ENCODE measurements around the gene IPCEF1. TPM values are rescaled to one million over a fixed set of nuclear protein-coding genes. Genes with fewer than 3 reads are reported as not detected.
"Not testable (repeated sequence)": the region's sequence is repeated elsewhere in the genome, so short reads cannot be mapped to it uniquely, and the experiment has no call there.

The IPCEF1 gene
- total and polyA plus RNA-seq, 2 experiments from 2014 or later: not detected

DNA sequence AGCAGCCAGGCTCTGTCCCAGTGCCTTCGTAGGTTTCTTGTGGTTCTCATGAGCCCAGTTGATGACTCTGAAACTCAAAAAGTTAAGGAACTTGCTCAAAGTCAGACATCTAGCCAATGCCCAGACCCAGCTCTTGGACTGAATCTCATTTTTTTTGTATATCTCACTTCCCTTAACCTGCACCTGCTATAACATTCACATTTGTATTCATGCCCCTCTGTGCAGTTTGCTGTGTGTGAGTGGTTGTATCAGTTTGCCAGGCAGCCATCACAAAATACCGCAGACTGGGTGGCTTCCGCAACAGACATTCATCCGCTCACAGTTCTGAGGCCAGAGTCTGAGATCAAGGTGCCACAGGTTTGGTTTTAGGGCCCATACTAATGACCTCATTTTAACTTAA is 49.9 kb downstream of the IPCEF1 start:
- no peaks in the 10 kb centered on the region for H3K27me3 ChIP-seq (replicated peaks; ENCODE audit: insufficient read depth)
- in situ Hi-C loops (cut with MboI): no loop called here
- TF ChIP-seq EZH2phosphoT487 (IDR thresholded peaks at IDR 0.05; ENCODE audit: insufficient read depth, low read depth) (no peak), EZH2 (IDR thresholded peaks at IDR 0.05; ENCODE audit: insufficient read depth, poor library complexity, severe bottlenecking) (no peak)
- no peak overlapping the region for H3K9ac ChIP-seq
- no peaks in the 10 kb centered on the region for H3F3A ChIP-seq (ENCODE audit: insufficient read depth)
- H3K79me2 ChIP-seq (ENCODE audit: insufficient read depth): no peaks in the 10 kb centered on the region
- H3K36me3 ChIP-seq (ENCODE audit: low read depth): no peaks in the 10 kb centered on the region
- H3K4me1 ChIP-seq (ENCODE audit: insufficient read depth): peaks cover 8% of the 10 kb centered on the region; the same call in 1 of the 2 replicates
- H3K4me2 ChIP-seq (ENCODE audit: unreplicated experiment): no peak overlapping the region
- no peaks in the 10 kb centered on the region for H3K9me3 ChIP-seq (ENCODE audit: low read depth)
- no peak overlapping the region for H3K27ac ChIP-seq
- H3K9me2 ChIP-seq (ENCODE audit: insufficient read depth): no peaks in the 10 kb centered on the region
- WGBS, 2 experiments (ENCODE audit: low coverage in 1 of 2, low lambda C conversion rate in 2 of 2, missing lambda C conversion rate in 2 of 2): 78 to 91% methylated on average over 4 of the region's 4 CpGs
- no peak overlapping the region for H2AFZ ChIP-seq
- no peak overlapping the region for H3K4me3 ChIP-seq
- H4K20me1 ChIP-seq (ENCODE audit: insufficient read depth): no peaks in the 10 kb centered on the region
- no peak for DNase-seq

DNA sequence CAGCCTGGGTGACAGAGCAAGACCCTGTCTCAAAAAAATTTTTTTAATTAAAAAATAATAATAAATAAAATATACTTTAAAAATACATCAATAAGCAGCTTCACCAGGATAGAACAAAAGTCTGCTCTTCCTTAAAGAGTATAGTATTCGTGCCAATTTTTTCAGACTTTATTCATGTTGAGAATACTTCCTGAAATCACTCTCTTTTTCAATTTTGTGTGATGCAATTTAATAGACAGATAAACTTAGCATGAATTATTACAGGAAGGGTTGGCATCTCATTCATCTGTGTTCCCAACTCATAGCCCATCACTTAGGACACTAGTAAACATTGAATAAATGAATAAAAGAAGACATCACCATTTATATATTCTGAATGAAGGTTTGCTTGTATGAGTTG is 52.4 kb downstream of the IPCEF1 start:
- Histone ChIP-seq H3K27me3 (replicated peaks; ENCODE audit: insufficient read depth) (no peaks in the 10 kb centered on the region), H3K9ac (no peak overlapping the region), H3K79me2 (ENCODE audit: insufficient read depth) (no peaks in the 10 kb centered on the region), H2AFZ (no peak overlapping the region), H3K4me2 (ENCODE audit: unreplicated experiment) (no peak overlapping the region), H3K9me2 (ENCODE audit: insufficient read depth) (no peaks in the 10 kb centered on the region), H4K20me1 (ENCODE audit: insufficient read depth) (no peaks in the 10 kb centered on the region), H3K36me3 (ENCODE audit: low read depth) (no peaks in the 10 kb centered on the region), H3F3A (ENCODE audit: insufficient read depth) (no peaks in the 10 kb centered on the region), H3K27ac (no peak overlapping the region), H3K9me3 (ENCODE audit: low read depth) (no peaks in the 10 kb centered on the region), H3K4me1 (ENCODE audit: insufficient read depth) (peaks cover 8% of the 10 kb centered on the region; the same call in 1 of the 2 replicates), H3K4me3 (no peak overlapping the region)
- WGBS, 2 experiments (ENCODE audit: low coverage in 1 of 2, low lambda C conversion rate in 2 of 2, missing lambda C conversion rate in 2 of 2): 52 to 69% methylated on average over 1 of the region's 1 CpG
- in situ Hi-C loops (cut with MboI): no loop called here
- no peak for DNase-seq
- no peak for TF ChIP-seq EZH2 (IDR thresholded peaks at IDR 0.05; ENCODE audit: insufficient read depth, poor library complexity, severe bottlenecking)
- TF ChIP-seq EZH2phosphoT487 (IDR thresholded peaks at IDR 0.05; ENCODE audit: insufficient read depth, low read depth): no peak

GRCh38 chr6:154303642-154304041 is 53.0 kb downstream of the IPCEF1 start:
- H3K4me2 ChIP-seq (ENCODE audit: unreplicated experiment); H4K20me1 ChIP-seq (ENCODE audit: insufficient read depth); H3K27ac ChIP-seq; H3K4me1 ChIP-seq (ENCODE audit: insufficient read depth); H3K79me2 ChIP-seq (ENCODE audit: insufficient read depth); H3K9me2 ChIP-seq (ENCODE audit: insufficient read depth); H3K36me3 ChIP-seq (ENCODE audit: low read depth); H3K9ac ChIP-seq; H3F3A ChIP-seq (ENCODE audit: insufficient read depth); H3K27me3 ChIP-seq (replicated peaks; ENCODE audit: insufficient read depth); H3K4me3 ChIP-seq; H3K9me3 ChIP-seq (ENCODE audit: low read depth); H2AFZ ChIP-seq; in situ Hi-C loops (cut with MboI): not testable (repeated sequence)
- peak; percentile 39 for DNase-seq
- whole genome bisulfite sequencing, 2 experiments (ENCODE audit: low coverage in 1 of 2, low lambda C conversion rate in 2 of 2, missing lambda C conversion rate in 2 of 2): 20 to 31% methylated on average over 4 of the region's 4 CpGs

GRCh38 chr6:154301839-154302752 is 54.5 kb downstream of the IPCEF1 start:
- no peaks in the 10 kb centered on the region for H3K9me2 ChIP-seq (ENCODE audit: insufficient read depth)
- no peak overlapping the region for H3K27ac ChIP-seq
- no peaks in the 10 kb centered on the region for H3K9me3 ChIP-seq (ENCODE audit: low read depth)
- in situ Hi-C loops (cut with MboI): no loop called here
- 76 to 81% methylated on average over 10 of the region's 10 CpGs for WGBS, 2 experiments (ENCODE audit: low coverage in 1 of 2, low lambda C conversion rate in 2 of 2, missing lambda C conversion rate in 2 of 2)
- H3F3A ChIP-seq (ENCODE audit: insufficient read depth): peaks cover 10% of the 10 kb centered on the region; the same call in 1 of the 2 replicates
- TF ChIP-seq EZH2phosphoT487 (IDR thresholded peaks at IDR 0.05; ENCODE audit: insufficient read depth, low read depth): no peak
- TF ChIP-seq EZH2 (IDR thresholded peaks at IDR 0.05; ENCODE audit: insufficient read depth, poor library complexity, severe bottlenecking): no peak
- no peaks in the 10 kb centered on the region for H3K79me2 ChIP-seq (ENCODE audit: insufficient read depth)
- H3K4me3 ChIP-seq: no peak overlapping the region
- H4K20me1 ChIP-seq (ENCODE audit: insufficient read depth): no peaks in the 10 kb centered on the region
- H3K9ac ChIP-seq: no peak overlapping the region
- H3K36me3 ChIP-seq (ENCODE audit: low read depth): no peaks in the 10 kb centered on the region
- H3K4me1 ChIP-seq (ENCODE audit: insufficient read depth): peaks cover 15% of the 10 kb centered on the region; the same call in 1 of the 2 replicates
- DNase-seq: peak; percentile 65
- peak overlapping the region; percentile 10 for H3K4me2 ChIP-seq (ENCODE audit: unreplicated experiment)
- H3K27me3 ChIP-seq (replicated peaks; ENCODE audit: insufficient read depth): no peaks in the 10 kb centered on the region
- no peak overlapping the region for H2AFZ ChIP-seq

Measured in GM23248 (cell line).